ENCODE measurements around the gene TSPAN9.

DNA sequence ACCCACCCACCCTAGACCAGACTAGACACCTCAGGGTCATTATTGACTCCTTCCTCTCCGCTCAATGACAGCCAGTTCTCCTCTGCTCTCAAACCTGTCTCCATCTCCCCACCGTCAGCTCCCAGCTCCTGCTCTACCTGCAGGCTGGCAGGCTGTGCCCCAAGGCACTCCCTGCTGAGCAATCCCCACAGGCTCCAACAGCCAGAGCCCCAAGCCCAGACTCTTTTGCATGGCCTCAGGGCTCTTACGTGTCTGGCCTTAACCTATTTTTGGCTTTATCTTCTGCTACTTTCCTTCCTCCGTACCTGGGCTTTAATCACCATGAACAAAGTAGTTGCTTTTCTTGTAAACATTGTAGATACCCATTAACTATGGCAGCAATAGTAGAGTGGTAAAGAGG lies 250.9 kb downstream of the TSPAN9 start:
- TF ChIP-seq, protein P1, sequence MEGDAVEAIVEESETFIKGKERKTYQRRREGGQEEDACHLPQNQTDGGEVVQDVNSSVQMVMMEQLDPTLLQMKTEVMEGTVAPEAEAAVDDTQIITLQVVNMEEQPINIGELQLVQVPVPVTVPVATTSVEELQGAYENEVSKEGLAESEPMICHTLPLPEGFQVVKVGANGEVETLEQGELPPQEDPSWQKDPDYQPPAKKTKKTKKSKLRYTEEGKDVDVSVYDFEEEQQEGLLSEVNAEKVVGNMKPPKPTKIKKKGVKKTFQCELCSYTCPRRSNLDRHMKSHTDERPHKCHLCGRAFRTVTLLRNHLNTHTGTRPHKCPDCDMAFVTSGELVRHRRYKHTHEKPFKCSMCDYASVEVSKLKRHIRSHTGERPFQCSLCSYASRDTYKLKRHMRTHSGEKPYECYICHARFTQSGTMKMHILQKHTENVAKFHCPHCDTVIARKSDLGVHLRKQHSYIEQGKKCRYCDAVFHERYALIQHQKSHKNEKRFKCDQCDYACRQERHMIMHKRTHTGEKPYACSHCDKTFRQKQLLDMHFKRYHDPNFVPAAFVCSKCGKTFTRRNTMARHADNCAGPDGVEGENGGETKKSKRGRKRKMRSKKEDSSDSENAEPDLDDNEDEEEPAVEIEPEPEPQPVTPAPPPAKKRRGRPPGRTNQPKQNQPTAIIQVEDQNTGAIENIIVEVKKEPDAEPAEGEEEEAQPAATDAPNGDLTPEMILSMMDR (IDR thresholded peaks at IDR 0.05) = no peak
- TF ChIP-seq POLR2A (IDR thresholded peaks at IDR 0.05; ENCODE audit: low read depth) (no peak), EP300 (IDR thresholded peaks at IDR 0.05) (no peak), POLR2AphosphoS5 (IDR thresholded peaks at IDR 0.05) (no peak)
